Common myeloid progenitor, CD34-positive (primary cell): ENCODE results near the gene PPARGC1A.

Source experiments
- CTCF ChIA-PET: fragments of 350-600 bp; sonication (Branson Sonifier 250); formaldehyde crosslinking; loops from one replicate; lab custom pipeline; 2021; ENCODE audit warnings: antibody characterized with exemption; lab: Charles Lee
- POLR2A ChIA-PET: fragments of 350-600 bp; sonication (Branson Sonifier 250); formaldehyde crosslinking; loops from one replicate; lab custom pipeline; 2021; ENCODE audit warnings: antibody characterized with exemption; lab: Charles Lee
- DNase-seq, 3 donors: peaks; one replicate each; pipeline versions ENCODE4 v3.0.0 to v3.0.0-alpha.2; 2013
- H3K27ac ChIP-seq, 2 experiments: 1 replicate in 1 of 2; 2 replicates in 1 of 2; pipeline ENCODE4 v1.7.0; 2013; ENCODE audit warnings: inconsistent platforms in 2 of 2, low read length in 2 of 2, mild to moderate bottlenecking in 2 of 2, low read depth in 1 of 2, moderate library complexity in 1 of 2; ENCODE audit not compliant: severe bottlenecking in 2 of 2, insufficient read depth in 1 of 2, poor library complexity in 1 of 2
- H3K27me3 ChIP-seq, 5 experiments: replicated peaks in 2 of 5; 1 replicate in 3 of 5; 2 replicates in 2 of 5; pipeline versions ENCODE4 v1.6.1 to v1.7.0; 2013; ENCODE audit warnings: low read length in 4 of 5, mild to moderate bottlenecking in 2 of 5, moderate library complexity in 2 of 5, inconsistent platforms in 1 of 5; ENCODE audit not compliant: insufficient read depth in 5 of 5, control insufficient read depth in 4 of 5
- H3K36me3 ChIP-seq, 4 experiments: 1 replicate in 2 of 4; 2 replicates in 2 of 4; pipeline versions ENCODE4 v1.6.1 to v1.7.0; 2013; ENCODE audit warnings: low read length in 3 of 4, control low read depth in 1 of 4, mild to moderate bottlenecking in 1 of 4; ENCODE audit not compliant: control insufficient read depth in 4 of 4, insufficient read depth in 4 of 4
- H3K4me1 ChIP-seq, 4 experiments: 1 replicate in 3 of 4; 2 replicates in 1 of 4; pipeline versions ENCODE4 v1.6.1 to v1.7.1; 2013; ENCODE audit warnings: low read length in 3 of 4, mild to moderate bottlenecking in 3 of 4, control low read depth in 1 of 4, inconsistent platforms in 1 of 4, moderate library complexity in 1 of 4; ENCODE audit not compliant: control insufficient read depth in 4 of 4, insufficient read depth in 4 of 4; ENCODE audit errors: control extremely low read depth in 1 of 4
- H3K4me3 ChIP-seq, 7 experiments: 1 replicate in 4 of 7; 2 replicates in 3 of 7; pipeline versions ENCODE4 v1.5.1 to v1.7.0; 2013; ENCODE audit warnings: mild to moderate bottlenecking in 7 of 7, low read length in 6 of 7, moderate library complexity in 6 of 7, inconsistent platforms in 2 of 7, low read depth in 2 of 7, control low read depth in 1 of 7; ENCODE audit not compliant: insufficient read depth in 4 of 7, control insufficient read depth in 1 of 7; ENCODE audit errors: extremely low read depth in 1 of 7
- H3K9me3 ChIP-seq, 5 experiments: 1 replicate in 4 of 5; 2 replicates in 1 of 5; pipeline versions ENCODE4 v1.6.1 to v1.7.1; 2013; ENCODE audit warnings: low read length in 4 of 5, mild to moderate bottlenecking in 2 of 5, inconsistent platforms in 1 of 5, low read depth in 1 of 5, moderate library complexity in 1 of 5; ENCODE audit not compliant: control insufficient read depth in 4 of 5, insufficient read depth in 2 of 5; ENCODE audit errors: control extremely low read depth in 1 of 5
- WGBS: methylation state at CpG from one replicate; pipeline ENCODE4 v1.1.5; 2013; ENCODE audit not compliant: insufficient coverage; 5-methylcytosine and 5-hydroxymethylcytosine counted together

PPARGC1A gene

DNA sequence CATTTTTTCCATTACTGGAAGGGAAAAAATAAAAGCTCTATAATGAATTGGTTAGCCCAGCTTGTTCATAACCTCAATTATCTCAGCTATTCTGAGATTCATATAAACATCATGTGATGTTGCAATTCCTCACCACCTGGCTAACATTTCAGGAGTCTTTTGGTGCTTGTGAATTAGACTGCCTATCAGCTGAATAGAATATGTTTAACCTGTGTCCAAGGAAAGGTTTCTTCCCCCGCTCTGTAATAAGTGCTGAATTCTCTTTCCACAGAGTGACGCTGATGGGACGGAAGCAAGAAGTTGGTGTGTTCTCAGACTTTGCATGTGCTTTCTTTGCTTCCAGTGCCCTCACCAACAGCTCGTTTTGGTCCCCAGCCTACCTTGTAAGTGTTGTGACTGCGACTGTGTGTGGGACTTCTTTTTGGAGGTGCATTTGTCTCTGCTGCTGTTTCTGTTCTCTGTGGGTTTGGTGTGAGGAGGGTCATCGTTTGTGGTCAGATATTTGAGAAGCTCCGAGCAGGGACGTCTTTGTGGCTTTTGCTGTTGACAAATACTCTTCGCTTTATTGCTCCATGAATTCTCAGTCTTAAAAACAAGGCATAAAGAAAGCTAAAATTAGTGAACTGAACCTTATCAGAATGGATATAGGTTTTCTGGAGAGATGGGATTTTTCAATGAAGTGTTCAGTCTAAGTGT, 61.7 kb downstream of the PPARGC1A start:
- H3K27me3 ChIP-seq = no peaks in the 10 kb centered on the region
- 100% methylated on average over 3 of the region's 9 CpGs for WGBS
- CTCF ChIA-PET = no interaction called here
- no peak overlapping the region for H3K4me3 ChIP-seq
- DNase-seq = no peak
- no peaks in the 10 kb centered on the region for H3K4me1 ChIP-seq
- POLR2A ChIA-PET = no interaction called here
- H3K36me3 ChIP-seq = no peaks in the 10 kb centered on the region
- H3K9me3 ChIP-seq = no peaks in the 10 kb centered on the region
- no peak overlapping the region for H3K27ac ChIP-seq

DNA sequence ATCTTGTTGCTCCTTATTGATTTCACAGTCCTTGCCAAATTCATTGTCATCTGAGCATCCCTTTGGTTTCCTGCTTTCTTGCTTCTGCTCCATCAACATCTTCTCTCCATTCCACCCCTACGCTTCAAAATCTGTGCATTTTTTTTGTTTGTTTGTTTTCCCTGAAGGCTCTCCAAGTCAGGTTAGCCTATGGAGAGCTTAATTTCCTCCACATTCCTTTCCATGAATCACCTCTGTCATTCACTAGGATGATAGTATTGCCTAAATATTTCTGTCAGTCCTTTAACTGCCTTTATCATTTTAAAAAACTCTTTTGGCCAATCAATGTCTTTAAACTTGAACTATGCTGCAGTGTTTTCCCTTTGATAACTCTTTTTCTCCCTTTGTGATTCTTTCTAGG, 67.7 kb downstream of the PPARGC1A start:
- ChIA-PET CTCF (no interaction called here), POLR2A (no interaction called here)
- DNase-seq = no peak

DNA sequence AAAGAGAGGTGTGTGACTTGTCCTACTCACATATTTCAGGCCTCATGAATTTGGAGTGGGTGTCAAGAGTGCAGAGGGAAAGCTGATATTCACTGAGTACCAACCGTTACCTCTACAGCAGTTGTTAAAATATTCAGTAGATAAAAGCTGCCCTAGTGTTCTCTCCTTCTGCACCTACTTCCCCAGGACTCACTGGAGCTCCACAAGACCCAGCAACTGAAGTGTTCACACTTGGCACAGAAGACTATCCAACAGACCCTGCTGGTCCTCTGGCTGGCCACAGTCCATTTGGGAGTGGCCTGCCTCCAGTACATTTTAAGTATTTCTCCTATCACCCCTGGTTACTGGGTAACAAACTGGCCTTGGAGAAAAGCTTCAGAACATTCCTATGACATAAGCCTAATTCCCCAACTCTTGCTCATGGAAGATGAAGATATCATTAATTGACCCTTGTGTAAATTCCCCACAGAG, 70.8 kb downstream of the PPARGC1A start:
- WGBS = 100% methylated on average over 1 of the region's 1 CpG
- ChIA-PET POLR2A (no interaction called here), CTCF (interaction anchor here (0.6 kb wide), 1 partner anchor 120 kb away, joined by 3 read pairs; no protein-coding TSS in a partner anchor)
- Histone ChIP-seq H3K4me1 (no peaks in the 10 kb centered on the region), H3K4me3 (no peak overlapping the region), H3K27ac (no peak overlapping the region), H3K27me3 (no peaks in the 10 kb centered on the region), H3K9me3 (no peaks in the 10 kb centered on the region), H3K36me3 (no peaks in the 10 kb centered on the region)
- DNase-seq = no peak

More for the DNA sequence above, 67.7 kb downstream of the PPARGC1A start:
- Histone ChIP-seq H3K27ac (no peak overlapping the region), H3K4me1 (no peaks in the 10 kb centered on the region), H3K36me3 (no peaks in the 10 kb centered on the region), H3K27me3 (no peaks in the 10 kb centered on the region), H3K4me3 (no peak overlapping the region), H3K9me3 (no peaks in the 10 kb centered on the region)
- no CpG with 5 or more reads among the region's 1 CpG for WGBS

DNA sequence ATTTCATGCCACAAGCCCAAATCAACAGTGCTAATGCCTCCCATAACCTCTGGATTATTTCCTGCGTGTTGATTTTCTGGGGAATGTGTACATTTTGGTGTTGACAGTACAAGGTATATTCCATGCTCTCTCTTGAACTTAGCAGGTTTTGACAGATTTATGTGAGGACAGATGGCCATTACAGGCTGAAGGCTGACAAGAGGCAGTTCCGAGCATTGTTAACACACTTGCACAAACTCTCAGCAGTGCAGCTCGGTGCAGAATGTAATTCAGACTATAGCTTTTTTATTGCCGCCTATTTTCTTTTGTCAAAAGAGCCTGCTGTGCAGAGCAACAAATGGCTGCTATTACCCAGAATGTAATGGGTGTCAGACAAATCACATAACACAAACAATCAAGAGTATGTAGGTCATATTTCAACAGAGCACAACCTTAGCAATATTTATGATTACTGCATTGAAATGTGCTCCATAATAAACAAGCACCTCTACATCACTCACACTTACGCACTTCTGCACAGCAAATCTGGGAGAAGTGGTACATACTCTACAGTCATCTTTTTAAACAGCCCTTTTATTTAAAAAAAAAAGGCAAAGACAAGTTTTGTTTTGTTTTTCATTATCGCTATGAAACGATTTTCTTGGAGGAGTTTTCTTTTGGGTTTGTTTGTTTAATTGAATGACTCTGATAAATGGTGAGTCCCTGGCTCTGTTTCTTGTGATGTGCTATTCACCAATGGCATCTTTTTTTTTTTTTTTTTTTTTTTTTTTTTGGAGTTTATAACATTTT, 71.6 kb downstream of the PPARGC1A start:
- POLR2A ChIA-PET = no interaction called here
- H3K27me3 ChIP-seq = no peaks in the 10 kb centered on the region
- H3K36me3 ChIP-seq = no peaks in the 10 kb centered on the region
- no peak overlapping the region for H3K4me3 ChIP-seq
- CTCF ChIA-PET = no interaction called here
- DNase-seq = no peak
- H3K27ac ChIP-seq = no peak overlapping the region
- no peaks in the 10 kb centered on the region for H3K4me1 ChIP-seq
- H3K9me3 ChIP-seq = no peaks in the 10 kb centered on the region
- 77% methylated on average over 4 of the region's 7 CpGs for WGBS

DNA sequence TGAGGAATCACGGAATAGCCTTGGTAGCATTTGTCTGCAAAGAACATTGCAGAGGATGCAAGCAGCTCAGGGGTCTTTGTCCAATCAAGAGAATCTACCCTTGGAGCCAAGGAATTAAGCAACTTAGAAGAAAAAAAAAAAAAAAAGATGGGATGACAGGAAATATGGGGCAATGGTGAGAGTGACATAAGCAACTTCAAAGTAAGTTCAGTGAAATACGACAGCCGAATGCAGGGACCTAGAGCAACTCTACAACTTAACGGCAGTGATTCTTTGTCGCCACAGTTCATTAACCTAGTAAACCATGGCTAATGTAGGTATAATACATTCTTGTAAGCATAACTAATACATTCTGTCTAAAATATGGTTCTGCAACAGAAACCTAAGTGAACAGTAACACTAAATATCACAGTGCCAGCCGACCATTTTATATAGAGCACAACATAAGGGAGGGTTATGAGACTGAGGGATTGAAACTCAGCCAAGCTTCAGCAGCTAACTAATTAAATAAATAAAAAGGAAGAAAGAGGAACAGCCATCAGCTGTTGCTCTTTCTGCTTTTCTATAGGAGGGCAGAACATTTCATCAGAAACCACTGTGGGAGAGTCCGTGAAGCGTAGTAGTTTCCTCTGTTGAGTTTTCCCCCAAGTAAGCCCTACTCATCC, 74.7 kb downstream of the PPARGC1A start:
- 83% methylated on average over 3 of the region's 8 CpGs for WGBS
- no peak for DNase-seq
- Histone ChIP-seq H3K27me3 (no peaks in the 10 kb centered on the region), H3K4me1 (no peaks in the 10 kb centered on the region), H3K9me3 (peaks cover 0 to 1% (median 0%) of the 10 kb centered on the region in 5 experiments), H3K27ac (no peak overlapping the region), H3K4me3 (no peak overlapping the region), H3K36me3 (no peaks in the 10 kb centered on the region)
- ChIA-PET POLR2A (no interaction called here), CTCF (no interaction called here)

DNA sequence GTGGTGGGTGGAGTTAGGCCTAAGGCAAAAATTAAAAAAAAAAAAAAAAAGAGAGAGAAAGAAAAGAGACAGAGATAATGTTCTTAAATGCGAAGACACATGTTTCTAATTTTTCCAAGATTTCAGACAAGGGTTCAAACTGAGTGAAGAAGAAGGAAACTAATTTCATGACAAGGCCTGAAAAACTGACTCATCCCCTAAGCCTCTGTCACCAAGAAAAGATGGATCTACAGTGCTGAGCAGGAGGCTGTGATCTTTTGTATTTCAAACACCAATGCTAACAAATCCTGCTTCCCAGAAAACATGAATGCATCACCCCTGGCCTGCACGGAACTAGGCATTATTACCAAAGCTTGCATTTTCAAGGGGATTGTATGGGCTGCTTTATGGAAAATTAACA, 75.3 kb downstream of the PPARGC1A start:
- no CpG with 5 or more reads among the region's 2 CpGs for WGBS
- ChIA-PET CTCF (no interaction called here), POLR2A (no interaction called here)
- Histone ChIP-seq H3K36me3 (no peaks in the 10 kb centered on the region), H3K9me3 (peaks cover 0 to 1% (median 0%) of the 10 kb centered on the region in 5 experiments), H3K4me3 (no peak overlapping the region), H3K27me3 (no peaks in the 10 kb centered on the region), H3K4me1 (no peaks in the 10 kb centered on the region), H3K27ac (no peak overlapping the region)
- DNase-seq = no peak

DNA sequence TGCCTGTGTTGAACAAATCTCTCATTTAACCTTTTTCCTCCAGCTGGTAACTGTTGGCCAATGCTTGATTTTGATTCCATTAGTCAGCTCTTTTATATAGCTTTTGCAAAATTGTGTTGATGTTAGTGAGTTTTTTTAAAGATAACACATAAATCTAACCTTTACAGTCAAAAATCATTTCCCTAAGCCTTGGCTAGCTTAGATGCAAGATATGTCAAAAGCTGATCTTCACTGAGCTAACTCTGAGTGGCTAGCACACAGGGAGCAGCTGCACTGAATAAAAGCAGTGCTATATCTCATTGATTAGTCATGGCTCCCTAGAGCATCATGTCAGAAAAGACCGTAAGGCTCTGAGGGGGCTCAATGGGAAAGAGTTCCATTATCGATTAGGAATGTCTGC, 78.7 kb downstream of the PPARGC1A start:
- Histone ChIP-seq H3K9me3 (peaks cover 0 to 1% (median 0%) of the 10 kb centered on the region in 5 experiments), H3K36me3 (no peaks in the 10 kb centered on the region), H3K27me3 (no peaks in the 10 kb centered on the region), H3K4me3 (no peak overlapping the region), H3K27ac (no peak overlapping the region), H3K4me1 (no peaks in the 10 kb centered on the region)
- ChIA-PET POLR2A (no interaction called here), CTCF (no interaction called here)
- DNase-seq = no peak
- WGBS = 100% methylated on average over 1 of the region's 2 CpGs
